GM23338 (cell line): Measurements from ENCODE around the gene NRP1. TPM values are rescaled to one million over a fixed set of nuclear protein-coding genes. Genes with fewer than 3 reads are reported as not detected.

ENCODE experiments used
- ATAC-seq: fragments of 200-7000 bp; cut with Tn5 transposase; 3 replicates; pipeline ENCODE4 v1.9.1; 2020
- DNase-seq: peaks from one replicate; pipeline ENCODE4 v3.0.0-alpha.2; 2015; ENCODE audit warnings: low spot score
- H2AFZ ChIP-seq: fragments of 200-600 bp; sonication (generic); 2 replicates; pipeline ENCODE4 v1.8.0; 2016; ENCODE audit warnings: antibody characterized with exemption, mild to moderate bottlenecking, moderate library complexity
- H3F3A ChIP-seq: fragments of 200-600 bp; sonication (generic); replicated peaks from 2 replicates; pipeline ENCODE4 v1.8.0; 2017; ENCODE audit warnings: antibody characterized with exemption, mixed run types, low read depth
- H3K27ac ChIP-seq: fragments of 200-600 bp; sonication (generic); 2 replicates; pipeline ENCODE4 v1.6.1; 2016; ENCODE audit warnings: low read depth
- H3K27me3 ChIP-seq: fragments of 200-600 bp; sonication (generic); 2 replicates; pipeline ENCODE4 v1.8.0; 2016; ENCODE audit warnings: mild to moderate bottlenecking, mixed run types, moderate library complexity; ENCODE audit not compliant: insufficient read depth
- H3K36me3 ChIP-seq: fragments of 200-600 bp; sonication (generic); 2 replicates; pipeline ENCODE4 v1.8.0; 2016; ENCODE audit warnings: mild to moderate bottlenecking; ENCODE audit not compliant: insufficient read depth
- H3K4me1 ChIP-seq: fragments of 200-600 bp; sonication (generic); 2 replicates; pipeline ENCODE4 v1.8.0; 2016; ENCODE audit warnings: mild to moderate bottlenecking, moderate library complexity; ENCODE audit not compliant: insufficient read depth
- H3K4me2 ChIP-seq: fragments of 200-600 bp; sonication (generic); 2 replicates; pipeline ENCODE4 v1.7.1; 2017; ENCODE audit warnings: mixed run types
- H3K4me3 ChIP-seq: fragments of 200-600 bp; sonication (generic); 2 replicates; pipeline ENCODE4 v1.6.1; 2016; ENCODE audit warnings: mixed run types
- H3K79me2 ChIP-seq: fragments of 200-600 bp; sonication (generic); replicated peaks from 2 replicates; pipeline ENCODE4 v1.8.0; 2017; ENCODE audit warnings: mild to moderate bottlenecking; ENCODE audit not compliant: insufficient read depth
- H3K9me2 ChIP-seq: fragments of 200-600 bp; sonication (generic); 2 replicates; pipeline ENCODE4 v1.8.0; 2017; ENCODE audit not compliant: insufficient read depth
- H4K20me1 ChIP-seq: fragments of 200-600 bp; sonication (generic); replicated peaks from 2 replicates; pipeline ENCODE4 v1.8.0; 2017; ENCODE audit warnings: mild to moderate bottlenecking; ENCODE audit not compliant: insufficient read depth
- H3K27ac Mint-ChIP-seq: 2 replicates; pipeline ENCODE4 v1.8.0; 2020; ENCODE audit warnings: inconsistent platforms, mild to moderate bottlenecking, moderate library complexity, mixed read lengths
- H3K27me3 Mint-ChIP-seq: 3 replicates; pipeline ENCODE4 v1.8.0; 2022; ENCODE audit warnings: low read depth, mild to moderate bottlenecking, moderate library complexity, mixed read lengths, inconsistent platforms; ENCODE audit not compliant: insufficient read depth, poor library complexity
- H3K36me3 Mint-ChIP-seq: 3 replicates; pipeline ENCODE4 v1.8.0; 2021; ENCODE audit warnings: low read depth, mild to moderate bottlenecking, inconsistent platforms, moderate library complexity, mixed read lengths
- H3K4me1 Mint-ChIP-seq: 3 replicates; pipeline ENCODE4 v1.8.0; 2020; ENCODE audit warnings: mild to moderate bottlenecking, inconsistent platforms, mixed read lengths
- H3K4me3 Mint-ChIP-seq: 3 replicates; pipeline ENCODE4 v1.8.0; 2021; ENCODE audit warnings: moderate library complexity, mild to moderate bottlenecking, inconsistent platforms, mixed read lengths
- H3K9me3 Mint-ChIP-seq: 3 replicates; pipeline ENCODE4 v1.8.0; 2020; ENCODE audit warnings: moderate library complexity, mild to moderate bottlenecking, inconsistent platforms, mixed read lengths
- CREB1 ChIP-seq: fragments of 250-450 bp; sonication (Bioruptor Pico); IDR thresholded peaks from 2 replicates; pipeline ENCODE4 v1.5.0; 2020; ENCODE audit warnings: low read depth, mild to moderate bottlenecking, moderate library complexity
- EZH2 ChIP-seq: fragments of 200-600 bp; sonication (generic); IDR thresholded peaks from one replicate; pipeline ENCODE4 v1.8.0; 2017; ENCODE audit warnings: antibody characterized with exemption, mild to moderate bottlenecking, low read depth; ENCODE audit not compliant: unreplicated experiment
- EZH2phosphoT487 ChIP-seq: fragments of 200-600 bp; sonication (generic); IDR thresholded peaks from one replicate; pipeline ENCODE4 v1.8.1; 2018; ENCODE audit warnings: antibody characterized with exemption; ENCODE audit not compliant: unreplicated experiment
- NANOG ChIP-seq: IDR thresholded peaks from 2 replicates; pipeline ENCODE4 v1.6.1; 2016; ENCODE audit warnings: antibody characterized with exemption, borderline replicate concordance
- POLR2AphosphoS5 ChIP-seq: IDR thresholded peaks from 2 replicates; pipeline ENCODE4 v1.6.1; 2016; ENCODE audit warnings: antibody characterized with exemption, low read depth
- REST ChIP-seq: IDR thresholded peaks from one replicate; pipeline ENCODE4 v1.6.1; 2018; ENCODE audit warnings: antibody characterized with exemption; ENCODE audit not compliant: unreplicated experiment
- ZNF114 ChIP-seq: fragments of 250-450 bp; sonication (Bioruptor Pico); IDR thresholded peaks from 2 replicates; pipeline ENCODE4 v1.5.0; 2020; ENCODE audit warnings: mild to moderate bottlenecking, moderate library complexity
- ZNF331 ChIP-seq: fragments of 250-450 bp; sonication (Bioruptor Pico); IDR thresholded peaks from 2 replicates; pipeline ENCODE4 v1.5.0; 2020; ENCODE audit warnings: low read depth, mild to moderate bottlenecking, moderate library complexity
- polyA plus RNA-seq: library from polyadenylated mRNA; unstranded; fragments of >200 nt; fragmentation: Nextera tagmentation; extraction: Ambion mirVana; gene quantifications from 2 replicates; pipeline ENCODE4 v1.2.1, GENCODE V29; 2016
- total RNA-seq: library from RNA; depleted of rRNA; stranded (reverse); fragments of >200 nt; shearing (Covaris generic); gene quantifications from 2 replicates; pipeline ENCODE4 v1.2.3, GENCODE V29; 2014
- TF ChIP-seq, protein P1 (sequence below): IDR thresholded peaks from 2 replicates; pipeline ENCODE4 v1.6.1; 2016; ENCODE audit warnings: antibody characterized with exemption
- TF ChIP-seq, protein P2 (sequence below), 2 experiments: fragments of 200-600 bp in 1 of 2; sonication (generic) in 1 of 2; conservative IDR thresholded peaks; 2 replicates each; pipeline versions ENCODE4 v1.5.1 to v1.6.1; 2016 to 2017; ENCODE audit warnings: antibody characterized with exemption in 2 of 2, low read depth in 2 of 2, mild to moderate bottlenecking in 2 of 2, moderate library complexity in 1 of 2

The NRP1 gene
- total and polyA plus RNA-seq, 2 experiments from 2014 or later, result 2.9 to 3.5 TPM

DNA sequence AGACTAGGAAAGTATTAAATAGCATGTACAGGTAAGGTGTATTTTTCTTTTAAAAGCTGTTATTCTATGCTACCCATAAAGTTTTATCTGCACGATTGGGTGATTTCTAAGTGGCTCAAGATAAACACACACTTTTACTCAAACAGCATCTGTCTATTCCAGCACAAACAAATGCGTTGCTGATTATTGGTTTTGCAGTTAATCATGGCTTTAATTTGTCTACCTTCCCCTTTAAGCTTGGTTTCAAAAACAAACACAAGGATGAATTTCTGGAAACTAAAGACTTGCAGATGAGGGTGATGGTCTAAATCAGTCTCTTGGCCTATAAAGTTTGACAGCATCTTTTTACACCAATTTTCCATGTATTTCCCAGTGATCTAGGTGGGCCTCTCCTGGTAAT lies 94.2 kb downstream of the NRP1 start (continued):
- TF ChIP-seq, protein P1, sequence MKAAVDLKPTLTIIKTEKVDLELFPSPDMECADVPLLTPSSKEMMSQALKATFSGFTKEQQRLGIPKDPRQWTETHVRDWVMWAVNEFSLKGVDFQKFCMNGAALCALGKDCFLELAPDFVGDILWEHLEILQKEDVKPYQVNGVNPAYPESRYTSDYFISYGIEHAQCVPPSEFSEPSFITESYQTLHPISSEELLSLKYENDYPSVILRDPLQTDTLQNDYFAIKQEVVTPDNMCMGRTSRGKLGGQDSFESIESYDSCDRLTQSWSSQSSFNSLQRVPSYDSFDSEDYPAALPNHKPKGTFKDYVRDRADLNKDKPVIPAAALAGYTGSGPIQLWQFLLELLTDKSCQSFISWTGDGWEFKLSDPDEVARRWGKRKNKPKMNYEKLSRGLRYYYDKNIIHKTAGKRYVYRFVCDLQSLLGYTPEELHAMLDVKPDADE, result no peak
- no peak for TF ChIP-seq EZH2phosphoT487
- TF ChIP-seq NANOG, result no peak
- TF ChIP-seq, protein P2, sequence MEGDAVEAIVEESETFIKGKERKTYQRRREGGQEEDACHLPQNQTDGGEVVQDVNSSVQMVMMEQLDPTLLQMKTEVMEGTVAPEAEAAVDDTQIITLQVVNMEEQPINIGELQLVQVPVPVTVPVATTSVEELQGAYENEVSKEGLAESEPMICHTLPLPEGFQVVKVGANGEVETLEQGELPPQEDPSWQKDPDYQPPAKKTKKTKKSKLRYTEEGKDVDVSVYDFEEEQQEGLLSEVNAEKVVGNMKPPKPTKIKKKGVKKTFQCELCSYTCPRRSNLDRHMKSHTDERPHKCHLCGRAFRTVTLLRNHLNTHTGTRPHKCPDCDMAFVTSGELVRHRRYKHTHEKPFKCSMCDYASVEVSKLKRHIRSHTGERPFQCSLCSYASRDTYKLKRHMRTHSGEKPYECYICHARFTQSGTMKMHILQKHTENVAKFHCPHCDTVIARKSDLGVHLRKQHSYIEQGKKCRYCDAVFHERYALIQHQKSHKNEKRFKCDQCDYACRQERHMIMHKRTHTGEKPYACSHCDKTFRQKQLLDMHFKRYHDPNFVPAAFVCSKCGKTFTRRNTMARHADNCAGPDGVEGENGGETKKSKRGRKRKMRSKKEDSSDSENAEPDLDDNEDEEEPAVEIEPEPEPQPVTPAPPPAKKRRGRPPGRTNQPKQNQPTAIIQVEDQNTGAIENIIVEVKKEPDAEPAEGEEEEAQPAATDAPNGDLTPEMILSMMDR (conservative IDR thresholded peaks at IDR 0.05; ENCODE audit: low read depth in 2 of 2), result no peak

DNA sequence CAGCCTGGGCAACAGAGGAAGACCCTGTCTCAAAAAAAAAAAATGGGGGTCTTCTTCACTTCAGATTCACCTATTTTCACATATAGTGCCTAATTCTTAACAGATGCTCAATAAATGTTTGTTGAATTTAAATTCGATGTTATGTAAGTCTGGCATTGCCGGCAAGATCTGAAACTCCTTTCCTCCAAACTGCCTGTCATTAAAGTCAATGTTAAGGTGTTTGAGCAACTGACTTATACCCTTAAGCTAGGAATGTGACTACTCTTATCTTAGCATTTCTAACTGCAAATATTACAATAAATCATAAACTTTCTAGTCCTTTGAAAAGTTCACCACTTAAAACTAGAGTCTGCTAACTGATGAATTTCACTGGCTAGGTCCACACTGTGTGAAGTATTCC lies 95.2 kb downstream of the NRP1 start:
- ATAC-seq (no peak), DNase-seq (no peak)
- no peak overlapping the region for H3K4me3 ChIP-seq
- H4K20me1 ChIP-seq, result no peaks in the 10 kb centered on the region
- H3K27me3 Mint-ChIP-seq, result peaks cover 2% of the 10 kb centered on the region
- no peaks in the 10 kb centered on the region for H3K36me3 ChIP-seq
- H3K4me1 Mint-ChIP-seq, result peaks cover 14% of the 10 kb centered on the region
- H3K4me3 Mint-ChIP-seq, result no peak overlapping the region
- peaks cover 10% of the 10 kb centered on the region; the same call in 1 of the 2 replicates for H3K4me1 ChIP-seq
- no peak overlapping the region for H3K27ac ChIP-seq
- H3K9me3 Mint-ChIP-seq, result no peaks in the 10 kb centered on the region
- H3K9me2 ChIP-seq, result no peaks in the 10 kb centered on the region
- no peaks in the 10 kb centered on the region for H3K27me3 ChIP-seq
- no peak overlapping the region for H3K27ac Mint-ChIP-seq
- no peaks in the 10 kb centered on the region for H3K79me2 ChIP-seq
- no peaks in the 10 kb centered on the region for H3F3A ChIP-seq
- no peak overlapping the region for H2AFZ ChIP-seq
- H3K36me3 Mint-ChIP-seq, result no peaks in the 10 kb centered on the region
- TF ChIP-seq EZH2phosphoT487, result no peak
- TF ChIP-seq, protein P1, result no peak
- H3K4me2 ChIP-seq, result no peak overlapping the region

DNA sequence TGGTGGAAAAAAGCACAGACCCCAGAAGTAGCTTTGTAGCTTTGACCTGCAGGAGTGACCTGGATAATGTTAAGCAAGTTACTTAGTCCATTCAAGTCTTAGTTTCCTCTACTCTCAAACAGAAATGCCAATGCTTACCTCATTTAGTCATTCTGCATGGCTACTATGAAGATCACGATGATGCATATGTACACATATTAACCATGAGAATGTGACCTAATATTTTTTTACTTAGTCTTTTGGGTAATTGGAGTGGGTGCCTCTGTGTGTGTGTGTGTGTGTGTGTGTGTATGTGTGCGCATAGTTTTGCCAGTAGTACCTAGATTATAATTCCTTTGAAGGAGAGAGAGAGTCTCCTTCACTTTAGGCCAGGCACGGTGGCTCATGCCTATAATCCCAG lies 95.8 kb downstream of the NRP1 start:
- Histone ChIP-seq H2AFZ (no peak overlapping the region), H3K27ac (no peak overlapping the region), H3K79me2 (no peaks in the 10 kb centered on the region), H4K20me1 (no peaks in the 10 kb centered on the region), H3F3A (no peaks in the 10 kb centered on the region), H3K9me2 (no peaks in the 10 kb centered on the region), H3K36me3 (no peaks in the 10 kb centered on the region), H3K4me3 (no peak overlapping the region), H3K4me1 (peaks cover 10% of the 10 kb centered on the region; the same call in 1 of the 2 replicates), H3K4me2 (no peak overlapping the region), H3K27me3 (no peaks in the 10 kb centered on the region)
- peaks cover 14% of the 10 kb centered on the region for H3K4me1 Mint-ChIP-seq
- no peaks in the 10 kb centered on the region for H3K36me3 Mint-ChIP-seq
- no peak for ATAC-seq
- no peak for DNase-seq
- no peak overlapping the region for H3K4me3 Mint-ChIP-seq
- H3K9me3 Mint-ChIP-seq, result no peaks in the 10 kb centered on the region
- no peak overlapping the region for H3K27ac Mint-ChIP-seq
- H3K27me3 Mint-ChIP-seq, result peaks cover 2% of the 10 kb centered on the region
- no peak for TF ChIP-seq EZH2
- TF ChIP-seq REST, result no peak
- no peak for TF ChIP-seq ZNF331 (CRISPR knock-in tag)
- TF ChIP-seq POLR2AphosphoS5, result no peak
- TF ChIP-seq CREB1 (CRISPR knock-in tag), result no peak
- TF ChIP-seq, protein P1, result no peak
- TF ChIP-seq, protein P2 (conservative IDR thresholded peaks at IDR 0.05; ENCODE audit: low read depth in 2 of 2), result no peak
- TF ChIP-seq ZNF114 (CRISPR knock-in tag), result no peak
